HepG2 (cell line): ENCODE data around the gene NARF. TPM values are rescaled to one million over a fixed set of nuclear protein-coding genes. Genes with fewer than 3 reads are reported as not detected.

Experiments
- CHD2 ChIP-seq: IDR thresholded peaks from 2 replicates; pipeline ENCODE4 v1.6.1; 2011; ENCODE audit warnings: low read depth, low read length, improper control_type of control experiment
- FOXK1 ChIP-seq: sonication (generic); formaldehyde crosslinking; IDR thresholded peaks from 2 replicates; pipeline ENCODE4 v1.4.0; 2020; ENCODE audit warnings: low read depth, missing genetic modification reagents, borderline replicate concordance
- FOXP4 ChIP-seq: sonication (generic); formaldehyde crosslinking; IDR thresholded peaks from 2 replicates; pipeline ENCODE4 v1.4.0; 2020; ENCODE audit warnings: missing genetic modification reagents
- ISL2 ChIP-seq: sonication (generic); formaldehyde crosslinking; IDR thresholded peaks from 2 replicates; pipeline ENCODE4 v1.5.0; 2020; ENCODE audit warnings: missing genetic modification reagents
- NFYB ChIP-seq: sonication (generic); formaldehyde crosslinking; IDR thresholded peaks from 2 replicates; pipeline ENCODE4 v1.4.0; 2020; ENCODE audit warnings: missing genetic modification reagents
- RCOR2 ChIP-seq: IDR thresholded peaks from 2 replicates; pipeline ENCODE4 v1.6.1; 2016; ENCODE audit warnings: missing biosample characterization, missing genetic modification reagents
- REXO4 ChIP-seq: sonication (generic); formaldehyde crosslinking; IDR thresholded peaks from 2 replicates; pipeline ENCODE4 v1.8.0; 2022; ENCODE audit warnings: missing genetic modification reagents, mild to moderate bottlenecking, borderline replicate concordance
- SOX5 ChIP-seq: IDR thresholded peaks from 2 replicates; pipeline ENCODE4 v1.6.1; 2016; ENCODE audit warnings: borderline replicate concordance
- ZBTB40 ChIP-seq, 2 experiments: fragments of 450-650 bp in 1 of 2; sonication (generic) in 1 of 2; formaldehyde crosslinking in 1 of 2; IDR thresholded peaks; 2 replicates each; pipeline versions ENCODE4 v1.6.1 to v1.8.0; 2016 to 2022; ENCODE audit warnings: antibody characterized with exemption in 1 of 2, mild to moderate bottlenecking in 1 of 2, missing genetic modification reagents in 1 of 2
- ZC3H13 ChIP-seq: sonication (generic); formaldehyde crosslinking; IDR thresholded peaks from 2 replicates; pipeline ENCODE4 v1.8.1; 2023; ENCODE audit warnings: mild to moderate bottlenecking, missing genetic modification reagents, moderate library complexity
- ZIK1 ChIP-seq: sonication (generic); formaldehyde crosslinking; IDR thresholded peaks from 2 replicates; pipeline ENCODE4 v1.5.0; 2020; ENCODE audit warnings: mild to moderate bottlenecking, low read depth, missing genetic modification reagents, borderline replicate concordance
- ZNF235 ChIP-seq: sonication (generic); formaldehyde crosslinking; IDR thresholded peaks from 2 replicates; pipeline ENCODE4 v1.8.1; 2023; ENCODE audit warnings: mild to moderate bottlenecking, missing genetic modification reagents, borderline replicate concordance
- ZNF580 ChIP-seq: IDR thresholded peaks from 2 replicates; pipeline ENCODE4 v1.6.1; 2016; ENCODE audit warnings: low read depth, borderline replicate concordance
- ZNF605 ChIP-seq: sonication (generic); formaldehyde crosslinking; IDR thresholded peaks from 2 replicates; pipeline ENCODE4 v1.8.0; 2022; ENCODE audit warnings: mild to moderate bottlenecking, missing genetic modification reagents
- ZNF652 ChIP-seq: IDR thresholded peaks from 2 replicates; pipeline ENCODE4 v1.6.1; 2016; ENCODE audit warnings: low read depth, borderline replicate concordance
- ZUFSP ChIP-seq: sonication (generic); formaldehyde crosslinking; IDR thresholded peaks from 2 replicates; pipeline ENCODE4 v1.9.0; 2021; ENCODE audit warnings: missing genetic modification reagents, mild to moderate bottlenecking, borderline replicate concordance
- polyA plus RNA-seq, 8 experiments: library from polyadenylated mRNA; depleted of rRNA in 3 of 8; stranded (reverse) in 7 of 8; unstranded in 1 of 8; fragments of >200 nt; fragmentation: Illumina TruSeq in 4 of 8; extraction: Trizol in 4 of 8; gene quantifications; 2 replicates each; pipeline versions ENCODE4 v1.2.1 to v1.2.3, GENCODE V29; 2011 to 2016; ENCODE audit warnings: low read depth in 4 of 8, missing spikeins in 1 of 8, mixed read lengths in 1 of 8; ENCODE audit not compliant: insufficient read depth in 1 of 8
- total RNA-seq, 5 experiments: library from RNA; depleted of rRNA; stranded (reverse); fragments of >200 nt; fragmentation: Illumina TruSeq; extraction: Trizol; gene quantifications; 2 replicates each; pipeline ENCODE4 v1.2.3, GENCODE V29; 2016; ENCODE audit warnings: low read depth in 1 of 5

The NARF gene
- total and polyA plus RNA-seq, 2 of the 13 experiments (the other 11 are each of a cell fraction or from before 2014, with no cell fraction given): 61.1 to 144 TPM

GRCh38 chr17:82461827-82462524 lies 3.4 kb downstream of the NARF start (continued):
- TF ChIP-seq ZBTB40 (IDR thresholded peaks at IDR 0.05) (no peak), ZBTB40 (CRISPR knock-in tag; IDR thresholded peaks at IDR 0.05) (peak; percentile 52; the same call in 1 of the 2 replicates), ISL2 (CRISPR knock-in tag) (peak; percentile 78), ZIK1 (CRISPR knock-in tag) (peak; percentile 62; the same call in 1 of the 2 replicates), ZC3H13 (CRISPR knock-in tag) (no peak), CHD2 (no peak), FOXK1 (CRISPR knock-in tag) (peak; percentile 44; the same call in 1 of the 2 replicates), SOX5 (CRISPR knock-in tag) (peak; percentile 42), ZNF235 (CRISPR knock-in tag) (peak; percentile 69; the same call in 1 of the 2 replicates), ZNF605 (CRISPR knock-in tag) (peak; percentile 44; the same call in 1 of the 2 replicates), REXO4 (CRISPR knock-in tag) (no peak), FOXP4 (CRISPR knock-in tag) (peak; percentile 65), NFYB (no peak), ZUFSP (CRISPR knock-in tag) (no peak), RCOR2 (CRISPR knock-in tag) (no peak), ZNF652 (CRISPR knock-in tag) (peak; percentile 68; the same call in 1 of the 2 replicates), ZNF580 (peak; percentile 25; the same call in 1 of the 2 replicates)
